Hematopoietic multipotent progenitor cell treated with erythropoietin and hydrocortisone succinate and interleukin-3 and kit ligand, for 15 days (in vitro differentiated cells): ENCODE measurements around the gene MYCN.

Experiments
- DNase-seq: peaks from one replicate; pipeline ENCODE4 v3.0.0-alpha.2; 2015; ENCODE audit warnings: low spot score

Gene MYCN

DNA sequence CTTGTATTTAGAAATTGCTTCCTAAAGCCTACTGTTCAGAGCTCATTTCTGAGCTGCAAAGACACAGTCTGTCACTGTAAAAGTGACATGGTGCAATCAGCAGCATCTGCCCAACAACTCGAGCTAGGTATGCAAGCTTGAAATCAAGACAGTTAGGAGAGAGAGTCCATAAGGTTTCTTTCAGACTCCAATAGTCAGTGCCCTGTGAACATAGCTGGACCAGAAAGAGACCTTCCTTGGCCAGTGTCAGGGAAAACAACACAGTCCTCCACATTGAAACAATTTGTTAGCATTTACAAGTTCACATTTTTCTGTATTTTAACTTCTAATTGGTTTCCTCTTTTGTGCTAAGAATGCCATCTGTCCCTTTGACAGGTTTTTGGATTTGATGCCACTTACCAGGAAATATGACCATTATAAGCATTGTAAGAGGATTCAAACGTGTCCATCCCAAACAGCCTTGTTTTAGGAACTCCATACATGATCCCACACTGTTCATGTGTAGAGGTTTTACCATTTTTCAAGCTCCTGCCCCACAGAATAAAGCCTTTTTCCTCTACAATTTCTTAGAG is 8.9 kb upstream of the MYCN start:
- DNase-seq: no peak

- DNase-seq: no peak
Observed at GRCh38 chr2:15931950-15932349, 8.4 kb upstream of the MYCN start.

- DNase-seq: no peak
Observed at GRCh38 chr2:15932394-15933183, 7.8 kb upstream of the MYCN start.

DNA sequence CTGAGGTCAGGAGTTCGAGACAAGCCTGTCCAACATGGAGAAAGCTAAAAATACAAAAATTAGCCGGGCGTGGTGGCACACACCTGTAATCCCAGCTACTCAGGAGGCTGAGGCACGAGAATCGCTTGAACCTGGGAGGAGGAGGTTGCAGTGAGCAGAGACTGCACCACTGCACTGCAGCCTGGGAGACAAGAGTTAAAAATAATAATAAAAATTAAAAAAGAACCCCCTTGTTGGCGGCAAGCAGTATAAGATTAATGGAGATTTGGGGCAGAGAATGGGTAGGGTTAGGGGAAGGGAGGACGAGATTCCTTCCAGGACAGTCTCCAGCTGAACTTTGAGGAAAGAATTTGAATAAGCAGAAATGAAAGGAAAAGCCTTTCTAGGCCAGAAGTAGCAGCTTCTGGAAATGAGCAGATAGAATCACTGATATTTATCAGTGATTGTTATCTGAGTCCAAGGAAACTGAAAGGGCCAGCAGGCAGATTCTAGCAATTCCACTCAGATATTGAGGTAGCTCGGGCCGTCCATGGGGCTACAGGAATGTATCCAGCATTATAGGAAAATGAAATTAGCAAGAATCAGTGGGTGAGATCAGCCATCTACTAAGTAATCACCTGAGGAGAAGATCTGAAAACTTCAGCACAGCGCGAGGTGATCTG is 7.0 kb upstream of the MYCN start:
- DNase-seq: no peak

- DNase-seq: no peak
Observed at GRCh38 chr2:15934291-15934945, 5.9 kb upstream of the MYCN start.

- no peak for DNase-seq
Observed at GRCh38 chr2:15935189-15935588, 5.2 kb upstream of the MYCN start.

GRCh38 chr2:15935675-15936074 is 4.7 kb upstream of the MYCN start:
- DNase-seq: no peak

- DNase-seq: no peak
Observed at GRCh38 chr2:15936277-15937104, 3.9 kb upstream of the MYCN start.

DNA sequence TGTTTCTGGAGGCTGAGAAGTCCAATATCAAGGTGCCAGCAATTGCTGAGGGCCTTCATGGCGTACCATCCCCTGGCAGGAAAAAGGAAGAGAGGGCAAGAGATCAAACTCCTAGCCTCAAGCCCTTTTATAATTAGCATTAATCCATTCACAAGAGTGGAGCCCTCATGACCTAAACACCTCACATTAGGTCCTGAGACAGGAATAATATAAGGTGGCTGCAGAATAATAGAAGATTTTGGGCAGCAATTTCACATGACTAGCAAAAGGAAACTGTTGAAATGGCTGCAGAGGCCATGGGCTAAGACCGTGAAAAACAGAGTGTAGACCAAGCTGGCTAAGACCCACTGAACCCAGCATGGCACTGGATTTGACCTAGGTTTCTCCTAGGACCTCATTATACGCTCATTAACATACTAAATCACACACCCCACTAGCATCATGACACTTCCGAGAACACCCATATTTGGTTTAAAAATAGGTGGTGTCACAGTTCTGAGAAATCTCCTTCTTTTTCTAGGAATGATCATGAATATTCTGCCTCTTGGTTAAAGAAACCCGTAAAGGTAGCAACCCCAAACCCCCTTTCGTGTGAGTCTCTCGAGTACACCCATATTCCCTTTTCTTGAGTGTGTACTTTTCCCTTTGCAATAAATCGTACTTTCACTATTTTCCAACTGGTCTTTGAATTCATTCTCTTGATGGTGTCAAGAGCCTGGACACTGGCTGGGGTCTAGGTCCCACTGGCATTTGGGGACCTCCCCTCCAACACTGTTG is 3.1 kb upstream of the MYCN start:
- no peak for DNase-seq

DNA sequence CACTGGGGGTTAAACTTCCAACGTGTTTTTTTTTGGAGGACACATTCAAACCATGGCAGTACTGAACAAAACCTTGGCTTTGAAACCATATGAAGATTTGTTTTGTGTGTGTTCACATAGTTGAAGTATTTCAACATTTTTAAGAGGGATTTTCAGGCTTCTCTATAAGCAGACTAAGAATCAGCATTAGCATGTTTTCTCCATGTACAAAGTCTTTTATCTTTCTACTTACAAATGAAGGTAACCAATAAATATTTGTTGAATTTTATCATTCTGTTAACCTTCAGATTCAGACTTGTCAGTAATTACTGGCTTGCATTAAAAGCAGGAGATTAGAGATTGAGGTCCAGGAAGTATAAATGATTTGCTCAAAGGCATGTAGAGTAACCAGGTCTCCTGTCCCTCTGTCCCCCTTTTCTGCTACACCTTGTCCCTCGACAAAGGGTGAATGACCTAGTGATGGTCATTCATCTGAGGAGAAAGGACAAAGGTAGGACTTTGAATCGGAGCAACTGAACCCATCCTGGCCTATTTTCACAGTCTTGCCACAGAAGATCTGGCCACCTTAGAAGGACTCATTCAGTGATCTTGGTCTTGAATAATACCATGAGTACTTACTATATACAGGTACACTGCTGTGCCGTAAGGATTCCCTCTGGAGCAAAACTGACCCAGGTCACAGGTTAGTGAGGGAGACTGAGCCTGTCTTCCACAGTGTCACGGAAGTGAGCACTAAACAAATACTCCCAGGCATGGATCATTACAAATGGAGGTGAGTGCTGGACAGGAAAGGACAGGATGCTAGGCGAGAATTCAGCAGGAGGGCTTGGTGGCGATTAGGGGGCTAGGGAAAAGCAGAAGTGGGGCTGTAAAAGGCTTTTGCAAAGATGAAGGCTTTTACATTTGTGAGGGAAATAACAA is 2.2 kb upstream of the MYCN start:
- DNase-seq: no peak

GRCh38 chr2:15938803-15939555 is 1.4 kb upstream of the MYCN start:
- DNase-seq: no peak

DNA sequence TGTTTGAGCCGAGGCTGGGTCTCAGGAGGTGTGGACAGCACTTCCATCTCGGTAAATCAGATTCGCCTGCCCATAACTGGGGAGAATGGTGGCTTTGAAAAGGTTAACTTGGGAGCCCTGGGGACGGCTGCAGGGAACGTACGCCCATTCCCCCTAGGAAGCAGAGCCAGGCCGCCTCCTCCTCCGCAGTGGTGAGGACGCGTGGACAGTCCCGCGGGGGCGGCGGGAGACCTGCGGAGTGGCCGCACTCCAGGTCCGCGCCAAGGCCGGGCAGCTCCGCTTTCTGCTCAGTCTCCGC is 845 bp upstream of the MYCN start:
- no peak for DNase-seq

DNA sequence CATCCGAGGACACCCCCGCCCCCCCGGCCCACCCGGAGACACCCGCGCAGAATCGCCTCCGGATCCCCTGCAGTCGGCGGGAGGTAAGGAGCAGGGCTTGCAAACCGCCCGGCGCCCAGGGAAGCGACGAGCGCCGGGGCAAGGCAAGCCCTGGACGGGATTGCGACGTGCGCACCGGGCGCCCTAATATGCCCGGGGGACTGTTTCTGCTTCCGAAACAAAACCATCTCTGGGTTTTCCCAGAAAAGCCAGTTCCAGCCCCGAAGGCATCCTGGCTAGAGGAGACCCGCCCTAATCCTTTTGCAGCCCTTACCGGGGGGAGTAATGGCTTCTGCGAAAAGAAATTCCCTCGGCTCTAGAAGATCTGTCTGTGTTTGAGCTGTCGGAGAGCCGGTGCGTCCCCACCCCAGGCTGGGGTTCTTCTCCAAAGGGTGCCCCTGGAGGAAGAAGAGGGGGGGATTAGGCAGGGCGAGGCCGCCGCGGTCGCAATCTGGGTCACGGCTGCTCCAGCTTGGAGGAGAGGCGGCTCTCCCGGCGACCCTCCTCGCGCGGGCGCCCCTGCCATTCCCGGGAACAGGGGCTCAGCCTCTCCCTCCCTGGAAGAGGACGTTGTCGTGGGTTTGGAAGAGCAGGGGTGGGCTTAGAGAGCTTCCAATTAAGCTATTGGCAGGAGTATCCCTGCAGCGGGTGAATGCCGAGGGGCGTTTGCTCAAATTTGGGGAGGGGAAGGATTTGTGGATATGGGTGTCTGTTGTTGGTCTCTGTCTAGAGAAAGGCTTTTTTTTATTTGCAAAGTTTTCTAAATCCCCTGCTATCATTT is 521 bp downstream of the MYCN start:
- DNase-seq: no peak

- no peak for DNase-seq
Observed at GRCh38 chr2:15941481-15941850, 1.1 kb downstream of the MYCN start.

GRCh38 chr2:15941871-15942710 is 1.7 kb downstream of the MYCN start:
- DNase-seq: no peak

- DNase-seq: no peak
Observed at GRCh38 chr2:15942711-15943345, 2.5 kb downstream of the MYCN start.
